Activated CD4-positive, alpha-beta T cell treated with anti-CD3 and anti-CD28 coated beads for 24 hours (primary cell): ENCODE data around the gene KCTD20.
"Not testable (repeated sequence)": the region's sequence is repeated elsewhere in the genome, so short reads cannot be mapped to it uniquely, and the experiment has no call there.

Experiments
- DNase-seq, 2 donors: peaks; one replicate each; pipeline ENCODE4 v3.0.0-alpha.2; 2020; ENCODE audit warnings: low read depth in 2 of 2

Gene KCTD20

GRCh38 chr6:36442671-36443470 is at the start of gene KCTD20, which contains the start of gene PXT1:
Gene KCTD20, plus strand, starts transcription at chr6:36443000. Its CDS starts 27,098 bp downstream, at chr6:36470098.
Gene PXT1, minus strand, starts transcription at chr6:36442854. Its CDS starts 16,772 bp downstream, at chr6:36426082.
- DNase-seq = peak; percentile 70 to 82

DNA sequence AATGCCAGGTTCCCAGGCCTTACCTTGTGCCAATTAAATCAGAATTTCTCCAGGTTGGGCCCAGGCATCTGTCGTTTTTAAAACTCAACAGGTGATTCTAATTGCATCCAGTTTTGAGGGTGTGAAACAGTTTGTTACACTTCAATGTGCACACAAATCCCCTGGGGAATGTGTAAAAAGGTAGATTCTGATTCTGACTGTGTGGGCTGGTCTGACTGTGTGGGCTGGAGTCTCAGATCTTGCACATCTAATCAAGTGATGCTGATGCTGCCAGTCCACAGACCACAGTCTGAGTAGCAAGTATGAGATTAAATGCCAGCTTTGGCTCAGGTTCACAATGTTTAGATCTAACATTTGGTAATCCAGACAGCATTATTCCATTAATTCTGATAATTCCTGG is 42.8 kb upstream of the KCTD20 start:
- no peak for DNase-seq

DNA sequence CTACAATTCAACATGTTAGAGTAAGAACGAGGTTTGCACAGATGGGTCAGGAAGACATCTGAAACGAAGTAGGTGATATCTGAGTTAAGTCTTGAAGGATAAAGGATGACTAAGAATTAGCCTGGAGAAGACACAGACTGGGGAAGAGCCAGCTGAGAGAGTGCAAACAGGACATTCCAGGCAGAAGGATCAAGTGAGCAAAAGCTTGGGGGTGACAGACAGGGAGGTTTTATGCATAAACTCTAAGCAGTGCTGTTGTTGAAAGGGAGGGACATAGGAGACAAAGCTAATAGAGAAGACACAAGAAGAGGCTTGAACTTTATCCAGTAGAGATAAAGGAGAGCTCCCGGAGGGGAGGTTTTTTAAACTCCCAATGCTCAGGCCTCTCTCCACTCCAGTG is 40.3 kb upstream of the KCTD20 start:
- DNase-seq = no peak

- no peak for DNase-seq
Measured at GRCh38 chr6:36404164-36404563, 38.6 kb upstream of the KCTD20 start.

DNA sequence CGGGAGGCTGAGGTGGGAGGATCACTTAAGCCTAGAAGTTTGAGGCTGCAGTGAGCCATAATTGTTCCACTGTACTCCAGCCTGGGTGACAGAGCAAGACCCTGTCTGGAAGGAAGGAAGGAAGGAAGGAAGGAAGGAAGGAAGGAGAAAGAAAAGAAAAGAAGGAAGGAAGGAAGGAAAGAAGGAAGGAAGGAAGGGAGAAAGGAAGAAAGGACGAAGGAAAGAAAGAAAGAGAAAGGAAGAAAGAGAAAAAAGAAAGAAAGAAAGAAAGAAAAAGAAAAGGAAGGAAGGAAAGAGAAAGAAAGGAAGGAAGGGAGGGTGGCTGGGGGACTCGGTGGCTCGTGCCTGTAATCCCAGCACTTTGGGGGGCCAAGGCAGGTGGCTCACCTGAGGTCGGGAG is 33.1 kb upstream of the KCTD20 start:
- DNase-seq = not testable (repeated sequence)

DNA sequence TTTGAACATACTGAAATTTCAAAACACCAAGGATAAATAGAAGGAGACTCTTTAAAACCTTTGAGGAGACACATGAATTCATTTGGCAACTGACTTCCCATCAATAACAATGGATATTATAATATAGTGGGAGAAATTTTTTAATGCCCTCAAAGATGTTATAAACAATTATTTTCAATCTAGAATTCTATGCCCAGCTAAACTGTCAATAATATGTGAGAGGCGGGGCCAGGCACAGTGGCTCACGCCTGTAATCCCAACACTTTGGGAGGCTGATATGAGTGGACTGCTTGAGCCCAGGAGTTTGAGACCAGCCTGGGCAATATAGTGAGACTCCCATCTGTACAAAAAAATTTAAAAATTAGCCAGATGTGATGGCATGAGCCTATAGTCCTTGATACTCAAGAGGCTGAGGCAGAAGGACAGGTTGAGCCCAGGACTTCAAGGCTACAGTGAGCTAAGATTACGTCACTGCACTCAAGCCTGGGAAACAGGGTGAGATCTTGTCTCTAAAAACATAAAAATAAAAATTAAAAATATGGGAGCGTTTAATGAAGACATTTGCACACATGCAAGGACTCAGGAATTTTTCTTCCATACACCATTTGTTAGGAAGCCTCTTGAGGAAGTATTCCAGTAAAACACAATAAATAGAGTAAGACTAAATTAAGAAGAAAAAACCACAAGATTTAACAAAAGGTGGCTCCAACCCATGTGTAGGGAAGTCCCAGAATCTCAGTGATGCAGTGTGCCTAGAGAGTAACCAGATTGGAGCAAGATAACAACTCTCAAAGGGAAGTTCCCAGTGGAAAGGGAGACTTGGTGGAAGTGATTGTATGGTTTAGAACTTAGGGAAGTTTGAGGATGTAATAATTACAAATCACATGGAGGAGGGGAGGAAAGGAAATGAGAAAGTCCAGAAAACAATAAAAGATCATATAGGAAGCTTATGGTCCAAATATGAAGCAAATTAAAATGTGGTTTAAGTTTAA is 29.0 kb upstream of the KCTD20 start:
- DNase-seq = no peak

GRCh38 chr6:36414481-36414880 is 28.3 kb upstream of the KCTD20 start:
- no peak for DNase-seq

DNA sequence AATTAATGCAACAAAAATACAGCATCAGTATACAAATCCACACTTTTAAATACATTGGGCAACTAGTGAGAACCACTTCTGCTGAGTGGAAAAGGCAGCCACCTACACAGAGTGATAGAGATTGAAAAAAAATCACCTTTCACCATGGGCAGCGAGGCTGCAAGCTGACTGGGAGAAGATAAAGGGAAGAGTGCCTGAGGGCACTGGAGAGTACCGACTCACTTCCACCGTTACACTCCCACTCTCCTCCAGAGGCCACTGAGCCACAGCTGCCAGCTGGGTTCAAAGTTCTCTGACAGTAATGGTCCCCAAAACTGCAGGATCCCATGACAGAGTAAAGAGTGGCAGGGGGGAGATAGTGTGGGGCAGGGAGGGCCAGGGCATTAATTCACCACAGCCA is 24.2 kb upstream of the KCTD20 start:
- no peak for DNase-seq

DNA sequence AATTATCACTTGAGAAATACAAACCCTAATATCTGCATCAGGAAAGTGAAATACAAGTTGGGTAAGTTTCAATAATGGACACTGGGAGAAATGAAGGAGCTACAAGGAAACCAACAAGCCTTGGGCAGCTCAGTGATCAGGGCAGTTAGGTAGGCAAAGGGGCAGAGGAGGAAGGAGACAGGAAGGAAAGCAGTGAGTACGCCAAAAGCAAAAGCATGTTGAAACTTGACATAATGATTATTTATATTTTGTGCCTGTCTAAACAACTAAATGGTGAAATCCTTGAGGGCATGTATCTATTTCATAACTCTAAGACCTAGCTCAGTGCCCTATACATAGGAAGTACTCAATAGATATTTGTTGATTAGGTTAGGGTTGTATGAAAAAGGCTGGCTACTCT is 23.5 kb upstream of the KCTD20 start:
- no peak for DNase-seq

DNA sequence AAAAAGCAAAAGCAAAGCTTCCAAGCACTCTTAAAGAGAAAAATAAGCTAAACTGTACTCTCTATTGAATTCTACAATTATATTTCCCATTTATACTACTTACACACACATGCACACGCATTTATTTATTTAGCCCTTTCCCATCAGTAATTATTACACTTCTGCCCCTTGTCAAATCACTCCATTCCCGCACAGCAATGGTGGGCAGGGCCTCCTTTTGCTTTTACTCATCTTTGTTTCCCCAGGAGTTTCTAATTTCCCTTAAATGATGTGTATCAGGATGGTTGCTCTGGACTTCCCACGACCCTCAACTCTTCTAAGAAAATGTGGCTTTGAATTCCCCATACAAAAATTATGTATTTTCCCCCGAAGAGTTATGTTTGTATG is 20.1 kb upstream of the KCTD20 start:
- DNase-seq = no peak

GRCh38 chr6:36423101-36423824 is 19.5 kb upstream of the KCTD20 start:
- peak; percentile 97 for DNase-seq

- DNase-seq = no peak
Measured at GRCh38 chr6:36426622-36427021, 16.2 kb upstream of the KCTD20 start.

DNA sequence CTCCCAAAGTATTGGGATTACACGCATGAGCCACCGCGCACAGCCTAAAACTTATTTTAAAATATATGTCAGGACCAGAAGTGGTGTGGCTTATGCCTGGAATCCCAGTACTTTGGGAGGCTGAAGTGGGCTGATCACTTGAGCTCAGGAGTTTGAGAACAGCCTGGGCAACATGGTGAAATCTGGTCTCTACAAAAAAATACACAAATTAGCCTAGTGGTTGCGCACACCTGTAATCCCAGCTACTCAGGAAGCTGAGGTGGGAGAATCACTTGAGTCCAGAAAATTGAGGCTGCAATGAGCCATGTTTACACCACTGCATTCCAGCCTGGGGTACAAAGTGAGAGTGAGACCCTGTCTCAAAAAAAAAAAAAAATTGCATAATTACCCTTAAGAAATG is 13.9 kb upstream of the KCTD20 start:
- no peak for DNase-seq

DNA sequence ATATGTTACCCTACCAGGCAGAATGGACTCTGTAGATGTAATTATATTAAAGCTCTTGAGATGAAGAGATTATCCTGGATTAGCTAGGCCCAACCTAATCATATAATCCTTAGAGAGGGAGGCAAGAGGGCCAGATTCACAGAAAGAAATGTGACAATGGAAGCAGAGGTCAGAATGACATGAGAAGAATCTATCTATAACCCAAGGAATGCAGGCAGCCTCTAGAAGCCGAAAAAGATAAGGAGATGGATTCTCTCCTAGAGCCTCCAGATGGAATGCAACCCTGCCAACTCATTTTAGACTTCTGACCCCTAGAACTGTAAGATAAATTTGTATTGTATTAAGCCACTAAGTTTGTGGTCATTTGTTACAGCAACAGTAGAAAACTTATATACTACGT is 12.4 kb upstream of the KCTD20 start:
- no peak for DNase-seq

GRCh38 chr6:36431197-36431596 is 11.6 kb upstream of the KCTD20 start:
- DNase-seq = no peak

GRCh38 chr6:36432151-36432671 is 10.6 kb upstream of the KCTD20 start:
- DNase-seq = no peak

DNA sequence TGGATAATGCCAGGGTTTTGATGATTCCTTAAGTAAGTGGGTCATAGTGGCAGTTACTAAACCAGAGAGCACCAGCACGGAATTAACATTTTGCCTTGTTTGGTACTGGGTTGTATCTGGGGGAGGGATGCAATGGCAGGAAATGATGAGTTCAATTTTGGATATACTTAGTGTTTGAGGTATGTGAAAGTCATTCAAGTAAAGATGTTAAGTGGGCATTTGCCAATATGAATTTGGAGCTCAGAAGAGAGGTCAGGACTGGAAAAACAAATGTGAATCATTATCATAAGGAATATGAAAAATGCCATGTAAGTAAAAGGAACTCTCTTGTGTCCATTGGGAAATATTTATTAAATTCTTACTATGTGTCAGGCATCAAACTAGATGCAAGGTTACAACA is 6.3 kb upstream of the KCTD20 start:
- no peak for DNase-seq

- DNase-seq = peak; percentile 68 to 72
Measured at GRCh38 chr6:36441307-36441894, 1.4 kb upstream of the KCTD20 start.

DNA sequence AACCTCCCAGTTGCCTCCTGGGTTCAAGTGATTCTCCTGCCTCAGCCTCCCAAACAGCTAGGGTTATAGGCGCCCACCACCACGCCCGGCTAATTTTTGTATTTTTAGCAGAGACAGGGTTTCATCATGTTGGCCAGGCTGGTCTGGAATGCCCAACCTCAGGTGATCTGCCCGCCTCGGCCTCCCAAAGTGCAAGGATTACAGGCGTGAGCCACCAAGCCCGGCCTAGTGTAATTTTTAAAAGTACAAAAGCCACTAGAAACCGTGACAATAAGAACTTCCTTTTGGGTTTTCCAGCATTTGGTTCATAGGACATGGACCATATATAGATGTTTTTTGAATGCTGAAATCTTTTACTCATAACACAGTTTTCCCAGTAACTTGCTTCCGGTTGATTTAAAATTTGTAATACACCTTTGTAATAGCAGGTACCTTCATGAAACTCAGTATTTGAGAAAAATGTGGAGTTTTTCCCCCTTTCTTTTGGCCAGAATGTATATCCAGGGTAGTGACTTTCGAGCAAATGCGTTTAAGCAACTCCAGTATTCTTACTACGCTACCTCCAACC is 613 bp upstream of the KCTD20 start:
- DNase-seq = no peak

DNA sequence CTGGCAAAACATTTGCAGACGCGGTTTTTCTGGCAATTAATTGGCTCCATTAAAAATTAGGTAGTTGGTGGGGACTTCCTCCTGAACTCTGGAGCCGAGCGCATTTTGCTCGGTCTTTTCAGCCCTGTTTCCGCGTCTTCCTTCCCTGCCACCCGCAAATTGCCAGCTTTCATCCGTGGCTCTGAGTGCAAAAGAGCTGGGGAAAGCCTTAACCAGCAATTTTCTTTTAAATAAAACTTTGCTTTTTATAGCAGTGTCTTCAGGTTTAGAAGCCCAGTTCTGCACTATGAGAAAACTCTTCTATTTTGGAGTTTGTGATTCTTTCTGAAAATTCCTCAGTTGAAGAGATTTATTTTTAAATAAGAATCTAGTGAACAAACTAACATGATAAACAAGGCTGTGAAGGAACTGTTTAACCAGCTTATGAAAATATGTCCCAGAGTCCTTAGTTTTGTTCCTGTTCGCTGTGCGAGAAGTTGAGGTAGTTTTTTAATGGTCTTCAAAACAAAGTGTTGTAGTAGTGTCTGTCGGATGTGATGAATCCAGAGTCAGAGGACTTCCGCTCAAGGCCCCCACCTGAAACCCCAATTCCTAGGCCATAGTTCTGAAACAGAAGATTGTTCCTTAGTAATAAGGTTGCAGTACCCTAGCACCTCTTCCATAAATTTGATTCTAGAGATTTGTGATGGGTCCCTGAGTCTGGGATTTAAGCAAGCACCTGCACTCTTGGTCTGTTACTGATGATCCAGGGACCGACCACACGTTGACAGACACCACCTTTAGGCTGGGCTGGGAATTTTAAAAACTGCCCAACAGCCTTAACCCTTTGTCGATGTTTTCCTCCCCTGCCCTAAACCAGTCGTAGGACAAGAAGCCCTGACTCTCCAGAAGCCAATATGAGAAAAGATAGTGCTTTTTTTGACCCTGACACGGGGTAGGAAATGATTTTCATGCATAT is 950 bp downstream of the KCTD20 start:
- DNase-seq = no peak
